ENCODE results near the gene CEP112.
"Not testable (repeated sequence)": the region's sequence is repeated elsewhere in the genome, so short reads cannot be mapped to it uniquely, and the experiment has no call there.

The CEP112 gene

DNA sequence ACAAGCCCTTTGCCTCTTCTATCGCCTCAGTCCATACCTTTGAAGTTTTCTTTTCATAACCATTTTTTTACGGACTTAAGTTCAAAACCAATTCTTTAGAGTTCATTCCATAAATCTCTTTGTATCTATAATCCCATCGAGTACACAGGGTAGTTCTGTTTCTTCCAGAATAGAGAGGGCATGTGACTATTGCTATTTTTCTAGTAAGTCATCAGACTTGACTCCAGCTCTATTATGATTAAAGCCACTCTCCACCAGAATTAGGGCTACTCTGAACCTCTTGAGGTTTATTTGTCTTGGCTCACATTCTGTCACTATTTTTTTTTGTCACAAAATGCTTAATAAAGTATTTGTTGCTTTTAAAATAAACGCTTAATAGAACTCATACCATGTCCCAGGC, 438.6 kb downstream of the CEP112 start:
- intact Hi-C loops (cut with DNase I) = no loop called here

DNA sequence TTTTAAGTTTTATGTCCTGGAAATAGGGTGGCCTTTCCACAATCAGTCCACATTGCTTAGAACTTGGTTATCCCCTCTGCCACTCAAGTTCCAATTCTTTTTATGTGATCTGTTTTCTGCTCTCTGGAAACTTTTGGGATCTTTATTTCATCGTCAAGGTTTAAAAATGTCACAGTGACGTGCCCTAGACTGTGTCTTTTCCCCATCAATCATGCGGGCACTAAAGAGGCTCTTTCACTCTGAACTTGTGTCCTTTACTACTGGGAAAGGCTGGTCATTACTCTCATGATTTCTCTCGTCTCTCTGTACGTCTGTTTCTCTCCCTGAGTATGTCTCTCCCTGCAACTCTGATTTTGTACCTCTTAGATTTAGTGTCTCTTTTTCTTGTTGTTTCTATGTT, 440.7 kb downstream of the CEP112 start:
- DNase-seq = no peak
- intact Hi-C loops (cut with DNase I) = no loop called here

More for the DNA sequence above, 438.6 kb downstream of the CEP112 start:
- DNase-seq = no peak

DNA sequence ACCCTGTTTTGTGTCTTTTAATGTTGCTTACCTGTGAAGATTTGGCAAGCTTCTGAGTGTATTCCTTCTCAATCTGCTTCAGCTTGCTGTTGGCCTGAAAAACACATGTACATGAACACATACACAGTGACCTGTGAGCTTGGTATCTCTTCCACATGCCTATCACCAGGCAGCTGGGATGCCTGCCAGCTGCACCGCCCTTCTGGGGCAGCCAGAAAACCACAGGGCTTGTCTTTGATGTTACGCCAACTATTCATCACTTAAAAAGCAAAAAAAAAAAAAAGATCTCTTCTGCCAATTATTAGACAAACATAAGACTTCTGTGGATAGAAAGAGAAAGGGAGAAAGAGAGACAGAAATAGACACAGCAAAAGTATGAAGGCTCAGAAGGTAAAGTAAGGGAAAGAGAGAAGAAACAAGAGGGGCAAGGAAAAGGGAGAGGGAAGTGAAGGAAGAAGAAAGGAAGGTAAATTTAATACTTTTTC, 441.3 kb downstream of the CEP112 start:
- intact Hi-C loops (cut with DNase I) = no loop called here
- peak in 1 of 10 donors; percentile 55 for DNase-seq

DNA sequence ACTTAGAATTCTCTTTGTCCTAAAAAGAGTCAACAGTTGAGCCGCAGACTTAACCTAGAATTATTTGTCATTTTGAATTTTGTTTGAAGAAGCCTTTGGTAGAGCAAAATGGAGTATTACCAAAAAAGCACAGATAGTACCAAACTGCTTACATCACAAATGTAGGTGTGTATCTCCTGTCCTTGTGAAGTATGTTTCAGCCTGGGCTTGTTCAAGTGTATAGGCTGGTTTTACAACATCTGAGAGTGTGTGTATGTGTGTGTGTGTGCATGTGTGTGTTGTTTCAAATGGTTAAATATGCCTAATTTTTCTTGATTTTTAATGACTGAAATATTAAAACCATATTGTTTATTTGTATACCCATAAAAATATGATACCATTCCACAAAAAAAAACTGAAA, 441.8 kb downstream of the CEP112 start:
- DNase-seq = no peak
- intact Hi-C loops (cut with DNase I) = no loop called here

DNA sequence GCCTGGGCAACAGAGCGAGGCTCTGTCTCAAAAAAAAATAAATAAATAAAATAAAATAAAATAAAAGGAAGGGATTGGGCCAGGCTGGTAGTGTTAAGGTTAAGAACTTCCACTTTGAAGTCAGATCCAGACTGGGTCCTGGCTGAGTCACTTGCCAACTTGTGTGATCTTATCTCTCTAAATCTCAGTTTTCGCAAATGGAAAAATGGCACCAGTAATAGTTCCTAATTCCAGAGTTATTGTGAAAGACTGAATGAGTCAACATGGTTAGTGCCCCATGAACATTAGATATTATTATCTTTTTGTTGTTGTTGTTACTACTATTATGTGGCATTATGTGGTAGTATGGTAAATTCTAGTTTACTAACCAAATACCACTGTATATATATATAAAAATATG, 442.5 kb downstream of the CEP112 start:
- intact Hi-C loops (cut with DNase I) = no loop called here
- DNase-seq = no peak

DNA sequence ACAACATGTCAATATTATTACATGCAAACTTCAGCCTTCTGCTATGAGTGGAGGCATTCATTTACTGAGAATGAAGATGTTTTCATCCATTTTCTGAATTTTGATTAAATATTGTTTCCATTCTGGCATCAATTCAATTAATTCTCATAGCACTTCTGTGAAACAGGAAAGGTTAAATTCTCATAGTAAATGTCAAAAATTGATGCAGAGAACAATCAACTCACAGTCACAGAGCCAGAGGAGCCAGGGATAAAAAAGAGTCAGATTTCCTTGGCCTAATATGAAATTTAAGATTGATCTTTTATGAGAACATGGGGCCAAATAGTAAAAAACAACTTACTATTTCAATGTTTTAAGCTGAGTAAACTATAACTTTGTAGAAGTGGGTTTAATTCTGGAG, 446.7 kb downstream of the CEP112 start:
- intact Hi-C loops (cut with DNase I) = no loop called here
- DNase-seq = no peak

DNA sequence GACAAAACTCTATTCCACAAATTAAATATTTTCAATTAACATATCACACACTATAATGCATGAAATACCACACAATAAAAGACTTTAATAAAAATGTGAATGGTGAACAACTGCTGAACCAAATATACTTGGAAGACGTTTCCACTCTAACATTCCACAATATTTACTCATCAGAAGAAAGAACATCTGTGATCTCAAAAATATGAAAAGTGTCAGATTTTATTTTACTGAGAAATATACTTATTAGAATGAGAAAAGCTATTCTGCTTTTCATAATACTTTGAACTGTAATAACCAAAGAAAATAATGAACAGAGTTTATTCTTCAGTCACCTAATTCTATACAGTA, 448.7 kb downstream of the CEP112 start:
- no peak for DNase-seq
- intact Hi-C loops (cut with DNase I) = no loop called here

DNA sequence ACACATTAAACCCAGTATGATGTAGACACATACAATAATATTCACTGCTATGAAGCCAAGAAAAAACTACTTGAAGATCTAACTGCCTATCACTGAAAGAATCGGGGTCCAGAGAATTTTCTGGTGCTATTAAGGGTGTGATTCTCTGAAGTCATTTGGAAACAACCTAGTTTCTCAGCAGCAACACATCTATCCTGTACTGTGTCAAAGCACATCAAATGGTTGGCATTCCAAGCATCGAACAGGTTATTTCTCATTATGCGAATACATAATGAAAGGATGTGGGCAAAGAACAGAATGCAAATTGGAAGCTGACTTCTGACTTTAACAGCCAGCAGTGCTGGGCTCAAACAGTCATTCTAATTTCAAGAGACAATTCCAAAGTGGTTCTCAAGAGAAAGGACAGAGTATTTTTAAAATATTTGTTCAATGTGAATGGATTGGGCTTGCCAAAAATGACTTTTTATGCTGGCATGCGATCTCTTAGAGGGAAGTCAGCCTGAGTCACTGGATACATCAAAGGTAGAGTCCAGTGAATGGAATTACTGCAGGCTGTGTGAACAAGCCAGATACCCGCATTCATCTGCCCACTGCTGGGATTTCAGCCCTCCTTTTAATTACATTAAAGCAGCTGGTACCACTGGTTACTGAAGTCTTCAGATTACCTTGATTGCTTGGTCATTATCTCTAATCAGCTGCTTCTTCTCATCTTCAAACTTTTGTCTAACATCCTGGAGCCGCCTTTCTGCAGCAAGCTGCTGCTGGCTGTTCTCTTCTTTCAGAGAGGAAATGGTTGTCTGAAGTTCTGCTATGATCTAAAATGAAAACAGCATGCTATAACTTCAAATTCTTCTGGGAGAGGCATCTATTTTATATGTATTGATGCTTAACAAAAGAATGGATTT, 449.3 kb downstream of the CEP112 start:
- DNase-seq = no peak
- intact Hi-C loops (cut with DNase I) = no loop called here

DNA sequence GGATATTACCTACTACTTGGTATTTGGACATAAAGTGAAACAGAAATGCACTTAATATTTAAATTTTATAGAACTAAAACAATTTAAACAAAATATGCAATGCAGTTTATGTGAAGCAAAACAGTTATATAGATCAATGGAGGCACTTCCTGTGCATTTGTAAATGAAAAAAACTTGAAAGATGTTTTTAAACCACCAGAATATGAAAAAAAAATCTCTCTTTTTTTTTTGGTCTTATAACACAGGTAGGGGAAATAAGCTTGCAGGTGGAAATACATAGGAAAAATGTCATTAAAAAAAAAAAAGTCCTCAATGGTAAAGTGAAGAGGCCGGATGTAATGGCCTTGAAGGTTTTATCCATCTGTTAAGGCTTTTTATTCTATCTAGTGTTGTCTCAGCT, 450.2 kb downstream of the CEP112 start:
- no peak for DNase-seq
- intact Hi-C loops (cut with DNase I) = no loop called here

DNA sequence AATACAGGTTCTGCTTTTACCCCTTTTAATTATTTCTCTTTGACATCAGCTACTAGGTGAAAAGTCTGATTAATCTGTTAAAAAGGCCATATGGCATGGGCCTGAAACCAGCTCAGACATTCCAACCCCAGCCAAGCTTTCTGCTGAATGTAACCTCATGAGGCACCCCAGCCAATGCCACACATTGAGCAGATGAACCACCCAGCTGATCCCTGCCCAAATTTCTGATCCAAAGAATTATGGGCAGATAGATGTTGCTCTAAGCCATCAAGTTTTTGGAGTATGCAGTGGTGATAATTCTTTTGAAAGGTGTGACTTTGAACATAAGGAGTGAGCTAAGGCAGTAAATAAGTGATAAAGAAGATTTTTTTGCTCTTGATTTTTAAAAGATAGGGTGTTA, 452.9 kb downstream of the CEP112 start:
- DNase-seq = no peak
- intact Hi-C loops (cut with DNase I) = no loop called here

DNA sequence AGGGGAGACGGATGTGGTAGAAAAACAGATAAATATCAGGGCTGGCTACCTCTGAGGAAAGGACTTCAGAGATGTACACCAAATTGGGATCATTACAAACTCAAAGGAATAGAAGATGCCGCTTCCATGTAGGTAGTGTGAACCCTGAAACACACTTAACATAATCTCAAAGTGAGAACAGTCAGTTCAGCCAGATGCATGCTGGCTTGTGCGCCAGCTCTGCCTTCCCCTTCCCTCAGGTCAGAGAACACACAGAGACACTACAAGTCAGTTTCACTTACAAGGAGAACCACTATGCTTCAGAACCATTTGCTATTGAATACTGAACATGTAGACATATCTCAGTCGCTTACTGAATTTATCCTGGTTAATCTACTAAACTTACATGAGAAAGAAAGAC, 454.5 kb downstream of the CEP112 start:
- intact Hi-C loops (cut with DNase I) = no loop called here
- no peak for DNase-seq

DNA sequence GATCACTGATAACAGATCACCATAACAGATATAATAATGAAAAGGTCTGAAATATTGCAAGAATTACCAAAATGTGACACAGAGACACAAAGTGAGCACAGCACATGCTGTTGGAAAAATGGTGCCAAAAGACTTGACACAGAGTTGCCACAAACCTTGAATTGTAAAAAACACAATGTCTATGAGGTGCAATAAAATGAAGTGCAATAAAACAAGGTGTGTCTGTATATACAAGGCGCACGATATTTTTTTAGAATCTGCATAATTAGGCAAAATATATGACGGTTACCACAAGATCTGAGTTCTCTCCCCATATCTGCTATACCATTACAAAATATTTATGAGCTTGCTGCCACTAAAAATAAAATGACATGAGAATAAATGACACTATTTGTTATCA, 458.6 kb downstream of the CEP112 start:
- no peak for DNase-seq
- intact Hi-C loops (cut with DNase I) = no loop called here

DNA sequence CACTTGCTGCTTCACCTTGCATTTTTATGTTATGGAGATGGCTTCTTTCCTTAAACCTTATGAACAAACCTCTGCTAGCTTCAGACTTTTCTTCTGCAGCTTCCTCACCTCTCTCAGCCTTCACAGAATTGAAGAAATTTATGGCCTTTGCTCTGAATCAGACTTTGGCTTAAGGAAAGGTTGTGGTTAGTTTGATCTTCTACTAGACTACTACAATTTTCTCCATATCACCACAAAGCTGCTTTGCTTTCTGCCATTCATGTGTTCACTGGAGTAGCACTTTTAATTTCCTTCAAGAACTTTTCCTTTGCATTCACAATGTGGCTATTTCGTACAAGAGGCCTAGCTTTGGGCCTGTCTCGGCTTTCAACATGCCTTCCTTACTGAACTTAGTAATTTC, 459.3 kb downstream of the CEP112 start:
- intact Hi-C loops (cut with DNase I); DNase-seq: not testable (repeated sequence)

DNA sequence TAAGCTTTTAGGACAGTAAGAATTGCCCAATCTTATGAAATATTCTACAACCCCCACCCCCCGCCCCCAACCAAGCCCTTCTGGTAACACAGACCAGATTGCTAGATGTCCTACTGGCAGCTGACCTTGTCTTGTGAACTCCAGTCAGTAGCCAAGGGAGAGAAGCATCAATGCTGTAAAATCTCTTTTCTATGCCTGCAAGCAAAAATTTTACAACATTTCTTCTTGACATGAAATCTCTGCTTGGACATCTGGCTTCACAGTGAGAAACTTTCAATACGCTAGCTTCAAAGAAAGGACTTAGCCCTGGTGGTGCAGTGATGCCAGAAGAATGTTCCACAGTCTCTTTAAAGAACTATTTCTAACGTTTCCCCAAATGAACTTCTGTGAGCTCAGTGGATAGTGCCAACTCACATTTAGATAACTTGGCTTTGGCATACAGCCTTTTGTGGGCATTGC, 461.2 kb downstream of the CEP112 start:
- DNase-seq = no peak
- intact Hi-C loops (cut with DNase I) = no loop called here

DNA sequence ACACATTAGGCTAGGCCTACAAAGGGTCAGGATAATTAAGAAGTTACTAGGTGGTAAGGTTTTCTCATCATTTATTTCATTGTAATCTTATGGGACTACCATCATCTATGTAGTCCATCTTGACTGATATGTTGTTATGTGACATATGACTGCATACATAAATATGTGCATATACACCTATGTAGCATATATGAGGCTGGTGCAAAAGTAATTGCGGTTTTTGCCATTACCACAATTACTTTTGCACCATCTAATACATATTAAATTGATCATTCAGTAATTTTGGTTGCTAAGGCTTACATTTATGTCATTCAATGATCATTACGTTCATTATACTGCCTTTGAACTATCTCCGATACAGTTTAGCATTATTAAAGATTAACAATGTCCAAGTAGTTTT, 462.7 kb downstream of the CEP112 start:
- DNase-seq = no peak
- intact Hi-C loops (cut with DNase I) = no loop called here

DNA sequence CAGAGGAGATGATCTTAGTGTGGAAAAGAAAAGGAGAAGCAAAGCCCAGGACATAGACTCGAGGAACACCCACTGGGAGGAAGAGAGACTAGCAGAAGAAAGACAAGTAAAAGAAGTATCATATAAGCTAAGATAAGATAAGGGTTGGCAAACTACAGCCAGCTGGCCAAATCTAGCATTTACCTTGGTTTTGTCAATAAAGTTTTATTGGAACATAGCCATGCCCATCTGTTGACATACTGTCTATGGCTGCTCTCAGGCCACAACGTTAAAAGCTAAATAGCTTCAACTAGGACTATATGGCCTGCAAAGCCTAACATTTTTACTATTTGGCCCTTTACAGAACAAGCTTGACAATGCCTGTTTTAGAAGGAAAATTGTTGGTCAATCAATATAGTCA, 464.1 kb downstream of the CEP112 start:
- intact Hi-C loops (cut with DNase I) = no loop called here
- no peak for DNase-seq

DNA sequence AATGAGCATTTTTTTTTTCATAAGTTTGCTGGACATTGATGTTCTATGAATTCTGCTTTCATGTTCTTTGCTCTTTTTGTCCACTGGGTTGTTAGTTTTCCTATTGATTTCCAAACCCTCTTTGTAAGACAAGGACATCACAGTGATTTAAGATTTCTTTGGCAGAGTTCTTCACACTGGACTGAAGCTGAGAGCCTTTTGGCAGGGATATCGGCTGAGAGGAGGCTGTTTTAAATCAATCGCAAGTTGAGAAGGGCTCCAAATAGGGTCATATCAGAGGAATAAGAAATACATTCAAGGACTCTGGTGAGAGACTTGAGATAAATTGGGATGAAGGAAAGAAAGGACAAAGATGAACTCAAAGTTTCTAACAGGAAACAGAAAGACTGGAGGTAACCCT, 464.7 kb downstream of the CEP112 start:
- intact Hi-C loops (cut with DNase I) = no loop called here
- DNase-seq = no peak

DNA sequence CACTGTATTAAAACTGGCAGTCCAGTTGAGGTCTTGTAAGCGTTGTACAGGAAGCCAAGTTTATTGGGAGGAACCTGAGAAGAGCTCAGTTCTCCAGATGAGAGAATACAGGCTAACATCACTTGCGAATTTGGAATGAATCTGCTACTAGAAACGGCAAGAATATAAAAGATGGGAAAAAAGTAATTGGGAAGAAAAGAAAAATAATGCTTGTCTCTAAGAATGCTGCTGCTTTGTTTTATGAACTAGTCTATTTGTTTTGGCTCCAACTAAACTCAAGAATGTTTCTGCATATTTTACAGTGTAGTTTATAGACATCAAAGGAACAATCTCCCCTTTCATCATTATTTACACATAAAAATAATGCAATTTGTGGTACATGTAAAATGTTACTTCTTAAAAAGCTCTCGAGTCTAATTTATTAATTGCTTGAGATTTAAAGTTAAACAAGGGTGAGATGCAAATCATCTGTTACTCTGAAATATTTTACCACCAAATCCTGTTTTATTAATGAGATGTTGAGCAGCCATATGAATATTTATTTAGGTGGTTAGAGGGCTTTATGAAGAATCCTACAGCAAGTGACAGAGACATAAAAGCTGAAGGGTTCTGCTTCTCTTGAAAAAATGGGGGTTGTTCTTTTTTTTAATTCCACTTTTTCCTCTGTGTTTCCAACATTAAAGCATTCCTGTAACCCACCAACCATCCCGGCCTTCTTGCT, 468.3 kb downstream of the CEP112 start:
- intact Hi-C loops (cut with DNase I) = no loop called here

DNA sequence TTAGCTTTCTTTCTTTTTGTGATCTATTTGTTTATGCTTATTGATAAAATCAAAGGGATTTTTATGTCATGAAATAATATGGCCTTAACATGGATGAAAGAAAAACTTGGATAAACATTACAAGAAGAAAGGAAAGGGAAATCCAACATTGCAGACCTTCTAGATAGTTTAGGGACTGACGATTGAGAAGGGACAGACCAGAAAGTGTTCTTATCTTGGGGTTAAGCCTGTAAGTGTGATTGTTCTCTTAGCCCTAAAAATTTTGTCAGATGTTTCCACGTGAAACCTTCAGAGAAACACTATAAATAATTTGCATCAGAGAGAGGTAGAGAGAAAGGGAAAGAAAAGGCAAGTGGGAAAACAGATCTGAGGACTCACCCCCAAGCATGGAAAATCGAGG, 473.3 kb downstream of the CEP112 start:
- no peak for DNase-seq
- intact Hi-C loops (cut with DNase I) = no loop called here

More for the DNA sequence above, 468.3 kb downstream of the CEP112 start:
- DNase-seq = no peak

DNA sequence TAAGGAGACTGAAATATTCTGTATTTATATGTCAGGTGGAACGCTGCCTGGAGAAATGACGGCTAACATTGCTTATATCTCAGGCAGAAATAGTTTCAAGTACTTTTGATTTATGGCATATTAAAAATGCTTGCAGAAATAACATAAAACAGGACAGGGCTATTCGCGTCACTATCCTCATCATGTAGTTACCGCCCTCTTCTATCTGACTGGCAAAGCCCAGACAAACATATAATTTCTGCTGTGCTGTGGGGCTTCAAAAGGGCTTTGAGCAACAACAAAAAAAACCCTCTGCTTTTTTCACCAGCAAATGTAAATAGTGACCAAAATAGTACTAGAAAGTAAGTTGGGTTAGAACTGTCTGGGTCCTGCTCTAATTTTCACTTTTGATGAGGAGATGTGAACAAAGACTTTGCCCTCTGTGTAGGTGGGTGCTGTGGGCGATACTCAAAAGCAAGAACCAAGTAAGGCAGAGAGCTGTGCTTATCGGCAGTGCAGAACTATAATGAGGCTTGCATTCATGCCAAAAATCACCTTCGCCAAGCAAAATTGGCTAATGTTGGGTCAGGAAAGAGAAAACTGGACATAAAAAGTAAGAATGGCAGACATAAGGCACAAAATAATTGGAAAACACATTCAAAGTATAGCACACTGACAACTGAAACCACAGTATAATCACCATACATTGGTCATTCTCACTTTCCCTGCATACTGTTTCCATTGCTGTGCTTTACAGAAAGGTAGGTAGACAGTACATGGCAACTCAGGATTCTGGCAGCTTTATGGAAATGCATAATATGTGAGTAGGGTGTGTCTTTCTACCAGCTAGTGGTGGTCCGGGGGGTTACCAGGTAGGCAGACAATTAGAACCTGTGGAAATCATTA, 479.3 kb downstream of the CEP112 start:
- DNase-seq = no peak
- intact Hi-C loops (cut with DNase I) = no loop called here

Measured in posterior cingulate gyrus (tissue), 11 donors.